ENCODE data around the gene LRBA. TPM values are rescaled to one million over a fixed set of nuclear protein-coding genes. Genes with fewer than 3 reads are reported as not detected.

The LRBA gene
- total RNA-seq, 2 donors from 2014 or later: 30.9 to 33.7 TPM

DNA sequence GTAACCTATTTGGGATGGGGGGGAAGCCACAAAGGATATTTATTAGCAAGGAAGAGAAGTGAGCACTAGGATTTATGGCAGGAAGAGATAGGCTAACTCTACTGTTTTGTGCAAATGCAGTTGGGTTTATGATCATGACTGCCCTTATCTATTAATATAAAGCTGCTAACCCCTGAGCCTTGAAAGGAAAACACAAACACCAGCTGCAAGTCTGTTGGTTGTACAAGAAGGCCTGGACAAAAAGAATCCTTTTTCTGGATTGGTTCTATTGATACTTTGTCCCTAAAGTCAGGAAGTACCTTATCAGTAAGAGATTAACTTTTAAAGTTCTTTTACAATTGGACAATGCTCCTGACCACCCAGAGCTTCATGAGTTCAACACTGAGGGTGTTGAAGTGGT is 188.8 kb downstream of the LRBA start:
- Histone ChIP-seq H3K36me3 (no peaks in the 10 kb centered on the region), H3K9me3 (no peaks in the 10 kb centered on the region), H3K4me3 (no peak overlapping the region), H3K27ac (no peak overlapping the region), H3K27me3 (replicated peaks; ENCODE audit: insufficient read depth) (no peaks in the 10 kb centered on the region), H3K4me1 (ENCODE audit: control insufficient read depth in 1 of 2, low read depth in 2 of 2) (no peaks in the 10 kb centered on the region)
- TF ChIP-seq, protein P1, sequence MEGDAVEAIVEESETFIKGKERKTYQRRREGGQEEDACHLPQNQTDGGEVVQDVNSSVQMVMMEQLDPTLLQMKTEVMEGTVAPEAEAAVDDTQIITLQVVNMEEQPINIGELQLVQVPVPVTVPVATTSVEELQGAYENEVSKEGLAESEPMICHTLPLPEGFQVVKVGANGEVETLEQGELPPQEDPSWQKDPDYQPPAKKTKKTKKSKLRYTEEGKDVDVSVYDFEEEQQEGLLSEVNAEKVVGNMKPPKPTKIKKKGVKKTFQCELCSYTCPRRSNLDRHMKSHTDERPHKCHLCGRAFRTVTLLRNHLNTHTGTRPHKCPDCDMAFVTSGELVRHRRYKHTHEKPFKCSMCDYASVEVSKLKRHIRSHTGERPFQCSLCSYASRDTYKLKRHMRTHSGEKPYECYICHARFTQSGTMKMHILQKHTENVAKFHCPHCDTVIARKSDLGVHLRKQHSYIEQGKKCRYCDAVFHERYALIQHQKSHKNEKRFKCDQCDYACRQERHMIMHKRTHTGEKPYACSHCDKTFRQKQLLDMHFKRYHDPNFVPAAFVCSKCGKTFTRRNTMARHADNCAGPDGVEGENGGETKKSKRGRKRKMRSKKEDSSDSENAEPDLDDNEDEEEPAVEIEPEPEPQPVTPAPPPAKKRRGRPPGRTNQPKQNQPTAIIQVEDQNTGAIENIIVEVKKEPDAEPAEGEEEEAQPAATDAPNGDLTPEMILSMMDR (IDR thresholded peaks at IDR 0.05): no peak
- DNase-seq (ENCODE audit: low spot score) (no peak), ATAC-seq (ENCODE audit: insufficient number of reproducible peaks, low FRiP score, low read depth) (no peak)

- TF ChIP-seq, protein P1 (IDR thresholded peaks at IDR 0.05): no peak
- Histone ChIP-seq H3K36me3 (no peaks in the 10 kb centered on the region), H3K9me3 (no peaks in the 10 kb centered on the region), H3K27me3 (replicated peaks; ENCODE audit: insufficient read depth) (no peaks in the 10 kb centered on the region), H3K4me1 (ENCODE audit: control insufficient read depth in 1 of 2, low read depth in 2 of 2) (no peaks in the 10 kb centered on the region), H3K27ac (no peak overlapping the region), H3K4me3 (no peak overlapping the region)
- ATAC-seq (ENCODE audit: insufficient number of reproducible peaks, low FRiP score, low read depth) (no peak), DNase-seq (ENCODE audit: low spot score) (no peak)
These were observed 192.7 kb downstream of the LRBA start for GRCh38 chr4:150822407-150822806.

GRCh38 chr4:150821641-150822040 is 193.4 kb downstream of the LRBA start:
- Histone ChIP-seq H3K4me3 (no peak overlapping the region), H3K27ac (no peak overlapping the region), H3K36me3 (no peaks in the 10 kb centered on the region), H3K9me3 (no peaks in the 10 kb centered on the region), H3K4me1 (ENCODE audit: control insufficient read depth in 1 of 2, low read depth in 2 of 2) (no peaks in the 10 kb centered on the region), H3K27me3 (replicated peaks; ENCODE audit: insufficient read depth) (no peaks in the 10 kb centered on the region)
- TF ChIP-seq, protein P1 (IDR thresholded peaks at IDR 0.05): no peak
- DNase-seq (ENCODE audit: low spot score): no peak
- no peak for ATAC-seq (ENCODE audit: insufficient number of reproducible peaks, low FRiP score, low read depth)

DNA sequence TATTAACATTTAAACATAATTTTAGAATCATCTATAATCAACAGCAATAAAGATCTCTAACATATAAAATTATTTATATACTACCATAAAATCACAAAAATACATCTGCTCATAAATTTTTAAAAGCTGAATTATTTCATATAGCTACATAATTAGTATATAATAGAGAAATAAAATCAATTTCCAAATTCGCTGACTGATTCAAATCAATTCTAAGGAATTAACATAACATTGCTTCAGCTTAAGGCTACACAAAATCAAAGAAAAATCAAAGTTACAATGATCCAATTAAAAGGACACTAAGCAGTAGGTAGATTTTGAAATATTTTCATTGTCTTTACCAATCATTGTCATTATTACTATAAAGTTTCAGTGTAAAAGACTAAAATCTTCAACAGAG is 194.7 kb downstream of the LRBA start:
- H3K9me3 ChIP-seq: no peaks in the 10 kb centered on the region
- no peaks in the 10 kb centered on the region for H3K36me3 ChIP-seq
- no peak overlapping the region for H3K27ac ChIP-seq
- DNase-seq (ENCODE audit: low spot score) (no peak), ATAC-seq (ENCODE audit: insufficient number of reproducible peaks, low FRiP score, low read depth) (no peak)
- H3K4me1 ChIP-seq (ENCODE audit: control insufficient read depth in 1 of 2, low read depth in 2 of 2): no peaks in the 10 kb centered on the region
- H3K27me3 ChIP-seq (replicated peaks; ENCODE audit: insufficient read depth): no peaks in the 10 kb centered on the region
- no peak overlapping the region for H3K4me3 ChIP-seq
- TF ChIP-seq, protein P1 (IDR thresholded peaks at IDR 0.05): no peak

DNA sequence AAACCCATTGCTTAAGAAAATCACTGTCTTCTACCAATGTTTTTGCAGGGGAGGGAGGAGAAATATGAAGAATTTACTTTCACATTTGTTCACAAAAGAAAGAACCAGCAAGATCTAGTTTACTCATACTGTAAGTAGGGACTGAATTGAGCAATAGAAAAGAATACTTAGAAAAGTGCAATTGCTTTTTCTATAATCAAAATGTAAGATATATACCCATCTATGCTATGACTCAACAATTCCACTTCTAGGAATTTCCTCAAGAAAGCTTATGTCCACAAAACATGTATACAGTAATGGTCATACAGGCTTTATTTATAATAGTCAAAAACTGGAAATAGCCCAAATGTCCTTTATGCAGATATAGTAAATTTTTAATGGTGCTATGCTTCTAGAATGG is 196.4 kb downstream of the LRBA start:
- Histone ChIP-seq H3K27ac (no peak overlapping the region), H3K27me3 (replicated peaks; ENCODE audit: insufficient read depth) (no peaks in the 10 kb centered on the region), H3K36me3 (no peaks in the 10 kb centered on the region), H3K4me3 (no peak overlapping the region), H3K9me3 (no peaks in the 10 kb centered on the region), H3K4me1 (ENCODE audit: control insufficient read depth in 1 of 2, low read depth in 2 of 2) (no peaks in the 10 kb centered on the region)
- ATAC-seq (ENCODE audit: insufficient number of reproducible peaks, low FRiP score, low read depth) (no peak), DNase-seq (ENCODE audit: low spot score) (no peak)
- TF ChIP-seq, protein P1 (IDR thresholded peaks at IDR 0.05): no peak

Measured in thoracic aorta (tissue), 2 donors.